K562 (cell line): Measurements from ENCODE around the gene PDIA4. TPM values are rescaled to one million over a fixed set of nuclear protein-coding genes. Genes with fewer than 3 reads are reported as not detected.
A peak's percentile ranks its signal among the peaks of the same experiment; 100 is the strongest.

Source experiments
- ELF2 ChIP-seq: fragments of 250-450 bp; sonication (Bioruptor Pico); IDR thresholded peaks from 2 replicates; pipeline ENCODE4 v1.5.0; 2021; ENCODE audit warnings: mild to moderate bottlenecking
- KLF16 ChIP-seq: IDR thresholded peaks from 2 replicates; pipeline ENCODE4 v1.6.1; 2016; ENCODE audit warnings: antibody characterized with exemption
- LEF1 ChIP-seq: fragments of 450-650 bp; IDR thresholded peaks from 2 replicates; pipeline ENCODE4 v1.6.1; 2016; ENCODE audit warnings: mild to moderate bottlenecking
- MAZ ChIP-seq, 2 experiments: fragments of 450-650 bp in 1 of 2; sonication (generic) in 1 of 2; formaldehyde crosslinking; IDR thresholded peaks in 1 of 2; conservative IDR thresholded peaks in 1 of 2; 2 replicates each; pipeline versions ENCODE4 v1.4.0 to v1.5.0; 2020; ENCODE audit warnings: mild to moderate bottlenecking in 1 of 2, missing genetic modification reagents in 1 of 2
- MEF2A ChIP-seq: IDR thresholded peaks from 2 replicates; pipeline ENCODE4 v1.6.1; 2011; ENCODE audit warnings: low read depth, mild to moderate bottlenecking, low read length, moderate library complexity; ENCODE audit not compliant: control insufficient read depth
- MXI1 ChIP-seq: IDR thresholded peaks from 2 replicates; pipeline ENCODE4 v1.6.1; 2011; ENCODE audit warnings: low read depth, mild to moderate bottlenecking, improper control_type of control experiment, low read length
- NCOA2 ChIP-seq, 2 experiments: fragments of 450-650 bp; IDR thresholded peaks; 2 replicates each; pipeline ENCODE4 v1.6.1; 2018; ENCODE audit warnings: mild to moderate bottlenecking in 2 of 2, moderate library complexity in 1 of 2; ENCODE audit not compliant: partially characterized antibody in 2 of 2
- PURB ChIP-seq: sonication (generic); formaldehyde crosslinking; IDR thresholded peaks from 2 replicates; pipeline ENCODE4 v1.9.0; 2021; ENCODE audit warnings: low read depth, mild to moderate bottlenecking, missing genetic modification reagents
- THRAP3 ChIP-seq: fragments of 450-650 bp; IDR thresholded peaks from 2 replicates; pipeline ENCODE4 v1.6.1; 2016; ENCODE audit warnings: mild to moderate bottlenecking, inconsistent platforms, borderline replicate concordance
- TOE1 ChIP-seq, 2 experiments: fragments of 450-650 bp in 1 of 2; sonication (generic) in 1 of 2; formaldehyde crosslinking in 1 of 2; IDR thresholded peaks; 2 replicates each; pipeline versions ENCODE4 v1.7.1 to v1.8.0; 2016 to 2022; ENCODE audit warnings: borderline replicate concordance in 2 of 2, mild to moderate bottlenecking in 2 of 2, antibody characterized with exemption in 1 of 2, inconsistent platforms in 1 of 2, low read depth in 1 of 2, missing genetic modification reagents in 1 of 2, moderate library complexity in 1 of 2
- XRCC5 ChIP-seq: fragments of 200-400 bp; formaldehyde crosslinking; IDR thresholded peaks from 2 replicates; pipeline ENCODE4 v1.6.1; 2017; ENCODE audit warnings: low read depth, mild to moderate bottlenecking, low read length
- ZBTB11 ChIP-seq, 3 experiments: fragments of 200-800 bp in 1 of 3; fragments of 250-450 bp in 1 of 3; fragments of 450-650 bp in 1 of 3; sonication (Bioruptor Pico) in 1 of 3; sonication (Bioruptor generic) in 1 of 3; formaldehyde crosslinking in 1 of 3; IDR thresholded peaks; 2 replicates each; pipeline versions ENCODE4 v1.6.1 to v1.8.0; 2016 to 2022; ENCODE audit warnings: mild to moderate bottlenecking in 2 of 3, missing genetic modification characterization in 2 of 3, missing compliant biosample characterization in 1 of 3, moderate library complexity in 1 of 3
- ZHX1 ChIP-seq: fragments of 150-350 bp; conservative IDR thresholded peaks from 2 replicates; pipeline ENCODE4 v1.6.1; 2014; ENCODE audit warnings: low read length
- polyA plus RNA-seq, 8 experiments: library from polyadenylated mRNA; depleted of rRNA in 4 of 8; stranded (reverse) in 5 of 8; unstranded in 3 of 8; fragments of >200 nt; fragmentation: Nextera tagmentation in 2 of 8; fragmentation: Illumina TruSeq in 1 of 8; extraction: Ambion mirVana in 2 of 8; extraction: Trizol in 1 of 8; gene quantifications; 2 replicates each; pipeline versions ENCODE4 v1.2.1 to v1.2.3, GENCODE V29; 2011 to 2014; ENCODE audit warnings: inconsistent platforms in 1 of 8, missing spikeins in 1 of 8
- total RNA-seq, 7 experiments: library from RNA; depleted of rRNA in 6 of 7; stranded (reverse); fragments of >200 nt in 6 of 7; fragmentation: Illumina TruSeq in 2 of 7; extraction: Trizol in 2 of 7; gene quantifications; 2 replicates each; pipeline versions ENCODE4 v1.2.1 to v1.2.3, GENCODE V29; 2011 to 2021; ENCODE audit warnings: low replicate concordance in 1 of 7
- TF ChIP-seq, protein P1 (sequence below): IDR thresholded peaks from 3 replicates; pipeline ENCODE4 v1.6.1; 2011; ENCODE audit warnings: borderline replicate concordance, mild to moderate bottlenecking; ENCODE audit not compliant: insufficient read length, insufficient read depth
- TF ChIP-seq, protein P2 (sequence below): fragments of 250-450 bp; sonication (Bioruptor Pico); IDR thresholded peaks from 2 replicates; pipeline ENCODE4 v1.5.0; 2021; ENCODE audit warnings: mild to moderate bottlenecking, borderline replicate concordance

The PDIA4 gene
- total and polyA plus RNA-seq, 9 of the 15 experiments (the other 6 are each of a cell fraction or from before 2014, with no cell fraction given): 9.1 to 175 (median 146) TPM

DNA sequence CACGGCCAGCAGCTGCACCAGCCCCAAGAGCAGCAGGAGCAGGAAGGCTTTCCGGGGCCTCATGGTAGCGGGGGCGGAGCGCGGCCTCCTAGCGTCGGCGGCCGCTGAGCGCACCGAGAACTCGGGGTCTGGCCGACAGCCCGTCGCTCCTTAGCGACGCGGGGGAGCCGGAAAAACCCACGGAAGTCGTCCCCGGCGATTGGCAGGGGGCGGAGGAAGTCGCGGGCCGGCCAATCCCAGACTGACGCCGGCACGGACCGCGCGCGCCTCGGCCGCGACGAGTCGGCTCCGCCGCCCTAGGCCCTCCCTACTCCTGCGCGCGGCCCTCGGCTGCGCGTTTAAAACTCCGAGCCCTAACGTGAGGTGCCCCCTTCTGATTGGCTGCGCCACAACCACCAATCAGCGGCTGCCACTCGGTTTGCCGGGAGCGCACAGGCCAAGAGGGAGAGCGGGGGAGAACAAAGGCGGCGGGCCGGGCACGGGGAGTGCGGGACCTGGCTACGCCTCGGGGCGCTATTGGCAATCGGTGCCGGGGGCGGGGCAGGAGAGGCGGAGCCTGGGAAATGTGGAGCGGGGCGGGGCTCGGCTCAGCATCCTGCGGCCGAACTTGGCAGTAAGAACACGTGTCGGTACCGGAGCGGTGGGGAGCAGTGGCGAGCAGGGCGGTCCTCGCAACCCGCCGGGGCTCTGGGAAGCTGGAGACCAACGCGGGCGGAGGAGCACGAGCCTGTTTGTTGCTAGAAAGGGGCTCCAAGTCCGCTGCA, at the start of gene PDIA4 (continued):
- TF ChIP-seq, protein P1, sequence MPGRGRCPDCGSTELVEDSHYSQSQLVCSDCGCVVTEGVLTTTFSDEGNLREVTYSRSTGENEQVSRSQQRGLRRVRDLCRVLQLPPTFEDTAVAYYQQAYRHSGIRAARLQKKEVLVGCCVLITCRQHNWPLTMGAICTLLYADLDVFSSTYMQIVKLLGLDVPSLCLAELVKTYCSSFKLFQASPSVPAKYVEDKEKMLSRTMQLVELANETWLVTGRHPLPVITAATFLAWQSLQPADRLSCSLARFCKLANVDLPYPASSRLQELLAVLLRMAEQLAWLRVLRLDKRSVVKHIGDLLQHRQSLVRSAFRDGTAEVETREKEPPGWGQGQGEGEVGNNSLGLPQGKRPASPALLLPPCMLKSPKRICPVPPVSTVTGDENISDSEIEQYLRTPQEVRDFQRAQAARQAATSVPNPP: no peak
- TF ChIP-seq THRAP3: no peak
- peak; percentile 33 for TF ChIP-seq XRCC5
- TF ChIP-seq, protein P2, sequence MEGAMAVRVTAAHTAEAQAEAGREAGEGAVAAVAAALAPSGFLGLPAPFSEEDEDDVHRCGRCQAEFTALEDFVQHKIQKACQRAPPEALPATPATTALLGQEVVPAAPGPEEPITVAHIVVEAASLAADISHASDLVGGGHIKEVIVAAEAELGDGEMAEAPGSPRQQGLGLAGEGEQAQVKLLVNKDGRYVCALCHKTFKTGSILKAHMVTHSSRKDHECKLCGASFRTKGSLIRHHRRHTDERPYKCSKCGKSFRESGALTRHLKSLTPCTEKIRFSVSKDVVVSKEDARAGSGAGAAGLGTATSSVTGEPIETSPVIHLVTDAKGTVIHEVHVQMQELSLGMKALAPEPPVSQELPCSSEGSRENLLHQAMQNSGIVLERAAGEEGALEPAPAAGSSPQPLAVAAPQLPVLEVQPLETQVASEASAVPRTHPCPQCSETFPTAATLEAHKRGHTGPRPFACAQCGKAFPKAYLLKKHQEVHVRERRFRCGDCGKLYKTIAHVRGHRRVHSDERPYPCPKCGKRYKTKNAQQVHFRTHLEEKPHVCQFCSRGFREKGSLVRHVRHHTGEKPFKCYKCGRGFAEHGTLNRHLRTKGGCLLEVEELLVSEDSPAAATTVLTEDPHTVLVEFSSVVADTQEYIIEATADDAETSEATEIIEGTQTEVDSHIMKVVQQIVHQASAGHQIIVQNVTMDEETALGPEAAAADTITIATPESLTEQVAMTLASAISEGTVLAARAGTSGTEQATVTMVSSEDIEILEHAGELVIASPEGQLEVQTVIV (CRISPR knock-in tag): no peak
- TF ChIP-seq ZHX1: peak; percentile 52; the same call in 1 of the 2 replicates
- TF ChIP-seq MXI1: peak; percentile 94
- TF ChIP-seq TOE1 (IDR thresholded peaks at IDR 0.05; ENCODE audit: borderline replicate concordance): no peak
- peak; percentile 94; the same call in 1 of the 2 replicates for TF ChIP-seq TOE1 (CRISPR knock-in tag; IDR thresholded peaks at IDR 0.05; ENCODE audit: borderline replicate concordance, low read depth)
- TF ChIP-seq PURB (CRISPR knock-in tag): no peak
- TF ChIP-seq MEF2A: no peak
- peak; percentile 87 for TF ChIP-seq ELF2 (CRISPR knock-in tag)
- TF ChIP-seq ZBTB11 (CRISPR knock-in tag; IDR thresholded peaks at IDR 0.05): peak in 1 of 3 experiments; percentile 82; a peak in 1 of 6 replicates
- peak; percentile 81 to 91 for TF ChIP-seq MAZ (CRISPR knock-in tag; conservative IDR thresholded peaks at IDR 0.05 in 1 of 2, IDR thresholded peaks at IDR 0.05 in 1 of 2)
- no peak for TF ChIP-seq LEF1
- TF ChIP-seq KLF16: peak; percentile 29; the same call in 1 of the 2 replicates
- no peak for TF ChIP-seq NCOA2 (IDR thresholded peaks at IDR 0.05; ENCODE audit: partially characterized antibody in 2 of 2)
